DOHH2 (cell line): ENCODE results near the gene DBNDD1.

Source experiments
- EZH2phosphoT487 ChIP-seq: fragments of 200-600 bp; sonication (generic); IDR thresholded peaks from 2 replicates; pipeline ENCODE4 v1.6.1; 2017; ENCODE audit warnings: borderline replicate concordance, mild to moderate bottlenecking, antibody characterized with exemption, low read length, moderate library complexity, mixed read lengths
- TF ChIP-seq, protein P1 (sequence below): fragments of 200-600 bp; sonication (generic); IDR thresholded peaks from one replicate; pipeline ENCODE4 v1.5.1; 2014; ENCODE audit warnings: antibody characterized with exemption, mild to moderate bottlenecking, low read depth, low read length; ENCODE audit not compliant: poor library complexity, severe bottlenecking

DNA sequence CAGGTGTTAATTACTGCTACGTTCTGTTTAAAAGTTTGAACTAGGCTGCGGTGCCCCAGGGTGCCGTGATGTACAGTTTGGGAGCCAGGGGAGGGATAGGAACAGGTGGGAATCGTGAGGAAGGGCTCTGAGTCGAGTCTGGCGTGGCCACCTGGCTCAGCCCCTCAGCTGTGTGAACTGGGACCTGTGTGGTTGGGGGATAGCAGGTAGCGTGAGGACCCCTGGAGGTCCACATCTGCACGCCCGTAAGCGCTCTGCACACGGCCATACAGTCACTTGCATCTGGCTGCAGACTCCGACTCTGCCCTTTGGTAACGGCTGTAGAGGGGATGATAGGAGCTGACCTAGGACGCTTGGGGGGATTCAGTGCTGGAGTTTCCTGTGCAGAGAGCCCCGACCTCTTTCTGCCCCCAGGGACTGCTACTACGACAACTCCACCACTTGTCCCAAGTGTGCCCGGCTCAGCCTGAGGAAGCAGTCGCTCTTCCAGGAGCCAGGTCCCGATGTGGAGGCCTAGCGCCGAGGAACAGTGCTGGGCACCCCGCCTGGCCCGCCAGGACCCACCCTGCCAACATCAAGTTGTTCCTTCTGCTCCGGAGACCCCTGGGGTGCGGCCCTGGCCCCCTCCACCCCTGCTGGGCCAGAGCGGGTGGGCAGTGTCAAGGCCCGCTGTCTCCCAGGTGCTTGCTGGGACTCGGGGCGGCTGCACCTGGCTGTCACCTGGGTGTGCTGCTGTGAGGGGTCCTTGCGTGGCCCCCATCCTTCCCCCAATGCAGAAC is 53.6 kb downstream of the DBNDD1 start:
- TF ChIP-seq, protein P1, sequence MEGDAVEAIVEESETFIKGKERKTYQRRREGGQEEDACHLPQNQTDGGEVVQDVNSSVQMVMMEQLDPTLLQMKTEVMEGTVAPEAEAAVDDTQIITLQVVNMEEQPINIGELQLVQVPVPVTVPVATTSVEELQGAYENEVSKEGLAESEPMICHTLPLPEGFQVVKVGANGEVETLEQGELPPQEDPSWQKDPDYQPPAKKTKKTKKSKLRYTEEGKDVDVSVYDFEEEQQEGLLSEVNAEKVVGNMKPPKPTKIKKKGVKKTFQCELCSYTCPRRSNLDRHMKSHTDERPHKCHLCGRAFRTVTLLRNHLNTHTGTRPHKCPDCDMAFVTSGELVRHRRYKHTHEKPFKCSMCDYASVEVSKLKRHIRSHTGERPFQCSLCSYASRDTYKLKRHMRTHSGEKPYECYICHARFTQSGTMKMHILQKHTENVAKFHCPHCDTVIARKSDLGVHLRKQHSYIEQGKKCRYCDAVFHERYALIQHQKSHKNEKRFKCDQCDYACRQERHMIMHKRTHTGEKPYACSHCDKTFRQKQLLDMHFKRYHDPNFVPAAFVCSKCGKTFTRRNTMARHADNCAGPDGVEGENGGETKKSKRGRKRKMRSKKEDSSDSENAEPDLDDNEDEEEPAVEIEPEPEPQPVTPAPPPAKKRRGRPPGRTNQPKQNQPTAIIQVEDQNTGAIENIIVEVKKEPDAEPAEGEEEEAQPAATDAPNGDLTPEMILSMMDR = no peak
- no peak for TF ChIP-seq EZH2phosphoT487
